Activated CD8-positive, alpha-beta T cell treated with anti-CD3 and anti-CD28 coated beads for 36 hours (primary cell): ENCODE measurements around the gene TNIK. TPM values are rescaled to one million over a fixed set of nuclear protein-coding genes. Genes with fewer than 3 reads are reported as not detected.

Source experiments
- ATAC-seq: fragments of 200-7000 bp; cut with Tn5 transposase; one replicate; pipeline ENCODE4 v1.10.0; 2021; ENCODE audit warnings: mild to moderate bottlenecking, moderate library complexity
- CTCF ChIA-PET: fragments of 350-600 bp; sonication (Branson Sonifier 250); formaldehyde crosslinking; loops from one replicate; lab custom pipeline; 2021; ENCODE audit warnings: antibody characterized with exemption; lab: Charles Lee
- POLR2A ChIA-PET: fragments of 350-600 bp; sonication (Branson Sonifier 250); formaldehyde crosslinking; loops from one replicate; lab custom pipeline; 2021; ENCODE audit warnings: antibody characterized with exemption; lab: Charles Lee
- DNase-seq: peaks from one replicate; pipeline ENCODE4 v3.0.0-alpha.2; 2020
- H3K27ac Mint-ChIP-seq: one replicate; pipeline ENCODE4 v1.8.0; 2021; ENCODE audit warnings: mild to moderate bottlenecking, mixed read lengths
- H3K27me3 Mint-ChIP-seq: one replicate; pipeline ENCODE4 v1.8.0; 2021; ENCODE audit warnings: mixed read lengths
- H3K36me3 Mint-ChIP-seq: one replicate; pipeline ENCODE4 v1.8.0; 2021; ENCODE audit warnings: low read depth, mixed read lengths
- H3K4me1 Mint-ChIP-seq: one replicate; pipeline ENCODE4 v1.8.0; 2021; ENCODE audit warnings: low read depth, mixed read lengths
- H3K4me3 Mint-ChIP-seq: one replicate; pipeline ENCODE4 v1.8.0; 2021; ENCODE audit warnings: mild to moderate bottlenecking, moderate library complexity, mixed read lengths
- H3K9me3 Mint-ChIP-seq: one replicate; pipeline ENCODE4 v1.8.0; 2021; ENCODE audit warnings: mixed read lengths
- intact Hi-C: fragments of 100-400 bp; cut with micrococcal nuclease; formaldehyde crosslinking; loops from one replicate; pipeline ENCODE4 v1.10.0; 2022
- total RNA-seq, 2 experiments: library from RNA; stranded (reverse); gene quantifications; one replicate each; pipeline ENCODE4 v1.2.3, GENCODE V29; 2021
- TF ChIP-seq, protein P1 (sequence below): fragments of 200-600 bp; IDR thresholded peaks from one replicate; pipeline ENCODE4 v1.8.0; 2022; ENCODE audit warnings: antibody characterized with exemption, mild to moderate bottlenecking

Gene TNIK
- total RNA-seq, 2 experiments from 2014 or later, result 25.1 to 28.8 TPM

DNA sequence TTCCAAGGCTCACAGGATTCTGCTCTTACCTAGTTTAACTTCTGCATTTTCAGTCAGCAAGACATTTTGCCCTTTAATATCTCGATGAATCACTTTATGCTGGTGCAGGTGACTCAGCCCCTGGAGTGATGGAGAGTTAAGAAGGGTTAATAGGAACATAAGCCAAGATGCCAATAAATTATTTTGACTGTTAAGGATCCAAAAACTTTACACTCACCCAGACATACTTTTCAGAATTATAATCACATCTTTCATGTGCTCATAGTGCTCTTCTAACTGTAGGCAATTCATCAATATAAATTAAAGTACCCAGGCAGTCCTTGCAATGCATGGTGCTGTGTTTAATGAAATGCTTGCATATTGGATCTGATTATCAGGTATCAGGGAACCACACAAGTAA is 269.5 kb downstream of the TNIK start:
- ATAC-seq, result peak; percentile 34
- TF ChIP-seq, protein P1, sequence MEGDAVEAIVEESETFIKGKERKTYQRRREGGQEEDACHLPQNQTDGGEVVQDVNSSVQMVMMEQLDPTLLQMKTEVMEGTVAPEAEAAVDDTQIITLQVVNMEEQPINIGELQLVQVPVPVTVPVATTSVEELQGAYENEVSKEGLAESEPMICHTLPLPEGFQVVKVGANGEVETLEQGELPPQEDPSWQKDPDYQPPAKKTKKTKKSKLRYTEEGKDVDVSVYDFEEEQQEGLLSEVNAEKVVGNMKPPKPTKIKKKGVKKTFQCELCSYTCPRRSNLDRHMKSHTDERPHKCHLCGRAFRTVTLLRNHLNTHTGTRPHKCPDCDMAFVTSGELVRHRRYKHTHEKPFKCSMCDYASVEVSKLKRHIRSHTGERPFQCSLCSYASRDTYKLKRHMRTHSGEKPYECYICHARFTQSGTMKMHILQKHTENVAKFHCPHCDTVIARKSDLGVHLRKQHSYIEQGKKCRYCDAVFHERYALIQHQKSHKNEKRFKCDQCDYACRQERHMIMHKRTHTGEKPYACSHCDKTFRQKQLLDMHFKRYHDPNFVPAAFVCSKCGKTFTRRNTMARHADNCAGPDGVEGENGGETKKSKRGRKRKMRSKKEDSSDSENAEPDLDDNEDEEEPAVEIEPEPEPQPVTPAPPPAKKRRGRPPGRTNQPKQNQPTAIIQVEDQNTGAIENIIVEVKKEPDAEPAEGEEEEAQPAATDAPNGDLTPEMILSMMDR, result no peak
- H3K27ac Mint-ChIP-seq, result no peak overlapping the region
- DNase-seq, result peak; percentile 28
- H3K36me3 Mint-ChIP-seq, result peaks cover 19% of the 10 kb centered on the region
- H3K4me1 Mint-ChIP-seq, result peaks cover 39% of the 10 kb centered on the region
- no peaks in the 10 kb centered on the region for H3K27me3 Mint-ChIP-seq
- no peak overlapping the region for H3K4me3 Mint-ChIP-seq
- POLR2A ChIA-PET, result no interaction called here
- H3K9me3 Mint-ChIP-seq, result no peaks in the 10 kb centered on the region
- CTCF ChIA-PET, result interaction anchor here (1.4 kb wide), 1 partner anchor 28 kb away, joined by 10 read pairs; no protein-coding TSS in a partner anchor
- intact Hi-C loops, result no loop called here

DNA sequence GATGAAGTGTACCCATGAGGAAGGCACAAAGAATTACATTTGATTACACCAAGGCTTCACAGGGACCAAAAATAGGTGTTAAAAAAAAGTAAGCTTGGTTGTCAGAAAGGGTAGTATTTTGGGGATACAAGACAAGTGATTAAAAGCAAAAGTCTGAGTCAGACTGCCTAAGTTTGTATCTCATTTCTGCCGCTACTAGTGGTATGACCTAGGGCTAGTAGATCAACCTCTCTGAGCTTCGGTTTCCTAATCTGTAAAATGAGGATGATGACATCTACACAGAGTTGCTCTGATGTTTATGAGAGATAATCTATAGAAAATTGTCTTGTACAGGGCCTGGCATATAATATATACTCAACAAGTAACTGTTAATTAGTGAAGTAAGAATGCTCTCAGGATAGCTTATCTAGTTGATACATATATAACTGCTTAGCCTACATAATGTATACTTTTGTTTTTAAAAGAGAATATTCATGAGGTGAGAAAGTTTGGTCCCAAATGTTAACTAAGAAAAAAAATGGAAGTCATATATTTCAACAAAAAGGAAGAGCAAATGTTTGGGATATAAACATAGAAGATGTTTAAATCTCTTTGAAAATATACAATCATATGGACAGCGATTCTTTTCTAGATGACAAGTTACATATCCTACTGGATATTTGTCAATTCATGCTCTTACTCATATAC is 270.7 kb downstream of the TNIK start:
- Mint-ChIP-seq H3K4me3 (no peak overlapping the region), H3K9me3 (no peaks in the 10 kb centered on the region)

DNA sequence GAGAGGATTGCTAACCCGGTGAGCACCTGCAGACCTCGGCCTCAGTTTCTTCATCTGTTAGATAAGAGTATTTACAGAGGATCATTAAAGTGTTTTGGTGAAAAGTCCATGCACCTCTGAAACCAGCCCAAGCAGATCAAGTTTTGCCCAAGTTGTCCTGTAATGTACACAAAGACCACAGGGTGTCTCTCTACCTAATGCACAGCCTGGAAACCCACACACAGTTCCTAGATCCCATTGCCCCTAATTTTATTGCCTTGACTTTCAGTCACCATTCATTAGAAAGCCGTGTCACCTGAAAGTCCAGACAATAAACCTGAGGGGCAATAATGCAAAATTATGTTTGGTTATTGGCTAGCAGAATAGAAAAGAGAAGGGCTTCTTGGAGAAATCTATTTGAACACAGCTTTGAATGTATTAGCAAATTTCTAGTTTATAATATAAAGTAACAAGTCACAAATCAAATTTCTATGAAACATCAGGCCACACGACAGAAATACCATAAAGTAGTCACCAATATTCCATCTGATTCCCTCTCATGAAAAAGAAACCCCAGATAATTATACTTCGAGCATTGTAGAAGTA is 272.4 kb downstream of the TNIK start:
- DNase-seq (peak; percentile 11), ATAC-seq (no peak)
- Mint-ChIP-seq H3K4me3 (no peak overlapping the region), H3K36me3 (peaks cover 19% of the 10 kb centered on the region), H3K4me1 (peaks cover 57% of the 10 kb centered on the region), H3K27ac (peak overlapping the region; percentile 15), H3K9me3 (no peaks in the 10 kb centered on the region), H3K27me3 (no peaks in the 10 kb centered on the region)
- POLR2A ChIA-PET, result interaction anchor here (1.2 kb wide), 1 partner anchor 62 kb away, joined by 4 read pairs; no protein-coding TSS in a partner anchor
- intact Hi-C loops, result loop anchor here (2.0 to 5.0 kb wide), 3 partner anchors 75 to 275 kb away; partner anchors contain the start of gene TNIK
- TF ChIP-seq, protein P1, result peak; percentile 64
- CTCF ChIA-PET, result interaction anchor here (0.7 to 2.3 kb wide), 18 partner anchors 8 to 378 kb away, joined by 3 to 16 read pairs (median 4); no protein-coding TSS in a partner anchor

More for the DNA sequence above, 270.7 kb downstream of the TNIK start:
- Mint-ChIP-seq H3K27ac (peak overlapping the region; percentile 62), H3K4me1 (peaks cover 49% of the 10 kb centered on the region), H3K36me3 (peaks cover 19% of the 10 kb centered on the region), H3K27me3 (no peaks in the 10 kb centered on the region)
- peak; percentile 81 for ATAC-seq
- no peak for DNase-seq
- intact Hi-C loops, result loop anchor here (5.0 kb wide), 2 partner anchors 73 to 273 kb away; partner anchors contain the start of gene TNIK
- CTCF ChIA-PET, result interaction anchor here (0.9 to 2.1 kb wide), 7 partner anchors 18 to 272 kb away, joined by 3 to 10 read pairs (median 3); no protein-coding TSS in a partner anchor
- POLR2A ChIA-PET, result interaction anchor here (1.1 to 1.3 kb wide), 2 partner anchors 12 to 272 kb away, joined by 5 to 6 read pairs; partner anchors contain the start of gene TNIK
- TF ChIP-seq, protein P1, result no peak

DNA sequence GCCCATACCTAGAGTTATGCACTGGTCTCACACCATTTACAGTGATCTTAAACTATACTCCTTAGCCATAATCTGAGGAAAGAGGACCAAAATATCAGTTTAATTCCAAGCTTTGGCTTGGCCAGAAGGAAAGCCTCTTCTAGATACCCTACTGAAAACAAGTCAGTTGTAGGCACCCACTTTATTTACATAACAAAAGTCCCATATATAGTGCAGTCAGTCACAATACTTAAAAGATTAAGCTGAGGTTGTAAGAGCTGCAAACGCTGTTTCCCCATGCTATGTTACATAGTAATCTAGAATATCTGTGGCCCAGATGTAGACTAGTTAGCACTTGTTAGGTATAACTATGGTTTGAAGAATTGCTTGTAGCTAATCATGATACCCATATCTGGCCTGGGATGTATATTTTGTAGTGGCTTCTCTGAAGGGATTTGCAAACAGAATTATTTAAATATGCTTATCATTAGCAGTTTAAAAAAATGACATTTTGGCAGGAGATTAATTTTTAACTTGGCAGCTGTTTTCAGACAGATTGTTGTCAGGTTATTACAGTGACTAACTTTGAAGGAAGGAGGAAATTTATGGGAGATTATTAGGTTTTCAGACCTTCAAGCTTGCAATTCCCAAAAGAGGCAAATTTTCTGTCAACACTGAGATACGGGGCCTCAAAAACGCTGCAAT is 273.2 kb downstream of the TNIK start:
- peaks cover 17% of the 10 kb centered on the region for H3K36me3 Mint-ChIP-seq
- POLR2A ChIA-PET, result interaction anchor here (1.2 to 1.4 kb wide), 2 partner anchors 63 to 90 kb away, joined by 4 read pairs; no protein-coding TSS in a partner anchor

More for the DNA sequence above, 273.2 kb downstream of the TNIK start:
- H3K27me3 Mint-ChIP-seq, result no peaks in the 10 kb centered on the region
- intact Hi-C loops, result loop anchor here (2.0 to 5.0 kb wide), 3 partner anchors 75 to 275 kb away; partner anchors contain the start of gene TNIK
- TF ChIP-seq, protein P1, result no peak
- H3K4me3 Mint-ChIP-seq, result no peak overlapping the region
- CTCF ChIA-PET, result interaction anchor here (0.6 to 2.3 kb wide), 13 partner anchors 9 to 379 kb away, joined by 3 to 16 read pairs (median 3); no protein-coding TSS in a partner anchor
- ATAC-seq (no peak), DNase-seq (no peak)
- H3K9me3 Mint-ChIP-seq, result no peaks in the 10 kb centered on the region
- H3K27ac Mint-ChIP-seq, result no peak overlapping the region
- peaks cover 54% of the 10 kb centered on the region for H3K4me1 Mint-ChIP-seq
